ENCODE results near the gene ASB10. TPM values are rescaled to one million over a fixed set of nuclear protein-coding genes. Genes with fewer than 3 reads are reported as not detected.

ASB10 gene
- total RNA-seq, 4 donors from 2014 or later: not detected

DNA sequence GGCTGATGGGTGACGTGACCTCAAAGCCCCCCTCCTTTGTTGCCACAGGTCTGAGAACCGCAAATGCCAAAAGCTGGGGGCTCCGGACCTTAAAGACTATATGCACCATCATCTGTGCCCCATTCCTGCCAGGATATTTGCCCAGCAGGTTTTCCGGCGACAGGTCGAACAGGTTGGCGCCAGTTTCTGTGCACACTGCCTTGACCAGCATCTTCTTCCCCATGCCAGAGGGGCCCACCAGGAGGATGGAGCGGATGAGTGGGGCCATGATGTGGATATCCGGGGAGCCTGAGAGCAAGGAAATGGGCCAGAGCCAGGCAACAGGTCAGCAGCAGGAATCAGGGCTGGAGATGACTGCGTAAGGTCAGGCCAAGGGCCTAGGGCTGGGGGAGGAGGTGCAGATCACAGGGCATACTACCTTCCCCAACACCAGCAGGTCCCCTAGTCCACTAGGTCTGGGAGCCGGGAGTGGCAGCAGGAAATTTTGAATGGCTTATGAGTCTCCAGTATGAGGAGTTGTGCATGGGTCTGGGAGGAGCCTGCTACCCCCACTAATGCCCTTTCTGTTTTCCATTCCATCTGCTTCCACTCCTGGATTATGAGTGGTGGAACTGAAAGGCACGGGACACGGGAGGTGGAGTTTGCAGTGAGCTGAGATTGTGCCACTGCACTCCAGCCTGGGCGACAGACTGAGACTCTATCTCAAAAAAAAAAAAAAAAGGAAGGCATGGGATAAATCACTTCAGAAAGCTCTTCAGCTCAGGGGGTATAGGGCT, 6.3 kb upstream of the ASB10 start:
- TF ChIP-seq, protein P1, sequence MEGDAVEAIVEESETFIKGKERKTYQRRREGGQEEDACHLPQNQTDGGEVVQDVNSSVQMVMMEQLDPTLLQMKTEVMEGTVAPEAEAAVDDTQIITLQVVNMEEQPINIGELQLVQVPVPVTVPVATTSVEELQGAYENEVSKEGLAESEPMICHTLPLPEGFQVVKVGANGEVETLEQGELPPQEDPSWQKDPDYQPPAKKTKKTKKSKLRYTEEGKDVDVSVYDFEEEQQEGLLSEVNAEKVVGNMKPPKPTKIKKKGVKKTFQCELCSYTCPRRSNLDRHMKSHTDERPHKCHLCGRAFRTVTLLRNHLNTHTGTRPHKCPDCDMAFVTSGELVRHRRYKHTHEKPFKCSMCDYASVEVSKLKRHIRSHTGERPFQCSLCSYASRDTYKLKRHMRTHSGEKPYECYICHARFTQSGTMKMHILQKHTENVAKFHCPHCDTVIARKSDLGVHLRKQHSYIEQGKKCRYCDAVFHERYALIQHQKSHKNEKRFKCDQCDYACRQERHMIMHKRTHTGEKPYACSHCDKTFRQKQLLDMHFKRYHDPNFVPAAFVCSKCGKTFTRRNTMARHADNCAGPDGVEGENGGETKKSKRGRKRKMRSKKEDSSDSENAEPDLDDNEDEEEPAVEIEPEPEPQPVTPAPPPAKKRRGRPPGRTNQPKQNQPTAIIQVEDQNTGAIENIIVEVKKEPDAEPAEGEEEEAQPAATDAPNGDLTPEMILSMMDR (IDR thresholded peaks at IDR 0.05; ENCODE audit: low read depth): no peak

DNA sequence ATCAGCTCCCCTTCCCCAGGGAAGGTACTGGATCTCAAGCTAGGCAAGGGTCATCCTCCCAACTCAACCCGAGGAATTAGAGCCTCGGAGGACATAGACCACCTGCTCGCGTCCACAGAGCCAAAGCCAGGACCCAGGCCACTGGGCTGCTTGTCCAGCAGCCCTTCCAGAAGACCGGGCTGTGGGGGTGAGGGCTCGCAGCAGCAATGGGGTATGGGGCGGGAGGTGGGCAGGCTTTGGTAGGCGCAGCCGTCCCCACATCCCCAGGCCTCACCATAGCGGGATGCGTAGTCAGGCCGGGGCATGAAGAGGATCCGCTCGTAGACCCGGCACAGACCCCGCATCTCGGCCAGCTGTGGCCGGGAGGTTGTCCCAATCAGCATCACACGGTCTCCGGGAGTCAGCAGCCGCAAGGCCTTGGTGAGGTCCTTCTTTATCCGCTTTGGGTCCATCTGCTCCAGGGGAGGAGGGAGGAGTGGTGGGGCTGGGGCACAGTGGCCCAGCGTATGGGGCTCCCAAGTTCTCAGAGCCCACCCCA, 5.0 kb upstream of the ASB10 start:
- TF ChIP-seq, protein P1 (IDR thresholded peaks at IDR 0.05; ENCODE audit: low read depth): no peak

DNA sequence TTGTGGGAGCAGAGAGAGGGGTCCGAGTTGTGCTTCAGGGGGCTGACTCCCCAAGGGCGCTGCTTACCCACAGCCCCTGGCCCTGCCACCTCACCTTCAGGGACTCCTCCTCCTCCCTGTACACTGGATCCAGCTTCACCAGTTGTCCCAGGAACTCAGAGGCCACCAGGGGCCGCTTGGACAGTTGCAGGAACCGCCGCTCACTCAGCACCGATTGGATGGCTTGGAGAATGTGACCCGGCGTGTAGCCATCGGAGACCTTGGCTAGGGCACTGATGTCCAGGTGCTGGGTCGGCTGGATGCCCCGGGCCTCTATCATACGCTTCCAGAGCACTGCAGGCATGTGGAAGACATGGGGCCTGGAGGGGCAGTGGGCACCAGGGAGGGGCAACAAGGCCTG, 4.5 kb upstream of the ASB10 start:
- TF ChIP-seq, protein P1 (IDR thresholded peaks at IDR 0.05; ENCODE audit: low read depth): no peak

DNA sequence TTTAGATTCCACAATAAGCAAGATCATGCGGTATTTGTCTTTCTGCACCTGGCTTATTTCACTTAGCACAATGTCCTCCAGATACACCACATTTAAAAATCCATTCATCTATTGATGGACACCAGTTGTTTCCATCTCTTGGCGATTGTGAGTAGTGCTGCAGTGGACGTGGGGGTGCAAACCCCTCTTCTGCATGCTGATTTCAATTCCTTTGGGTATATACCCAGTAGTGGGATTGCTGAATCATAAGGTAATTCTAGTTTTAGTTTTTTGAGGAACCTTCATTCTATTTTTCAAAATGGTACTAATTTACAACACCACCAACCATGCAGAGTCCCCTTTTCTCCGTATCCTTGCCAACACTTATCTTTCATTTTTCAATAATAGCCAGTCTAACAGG, 2.0 kb upstream of the ASB10 start:
- TF ChIP-seq, protein P1 (IDR thresholded peaks at IDR 0.05; ENCODE audit: low read depth): no peak

DNA sequence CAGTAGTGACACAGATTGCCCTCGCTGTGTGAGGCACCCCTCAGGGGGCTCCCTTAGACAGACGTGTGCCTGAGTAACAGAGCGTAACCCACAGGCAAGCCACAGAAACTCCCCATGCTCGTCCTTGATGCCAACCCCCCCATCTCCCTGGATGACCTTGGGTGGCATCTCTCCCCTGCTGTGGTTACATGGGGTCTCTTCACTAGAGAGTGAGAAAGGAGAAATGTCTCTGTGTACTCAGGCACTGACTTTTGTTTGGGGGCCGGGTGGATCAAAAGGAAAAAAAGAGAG, 1.1 kb upstream of the ASB10 start:
- TF ChIP-seq, protein P1 (IDR thresholded peaks at IDR 0.05; ENCODE audit: low read depth): no peak

DNA sequence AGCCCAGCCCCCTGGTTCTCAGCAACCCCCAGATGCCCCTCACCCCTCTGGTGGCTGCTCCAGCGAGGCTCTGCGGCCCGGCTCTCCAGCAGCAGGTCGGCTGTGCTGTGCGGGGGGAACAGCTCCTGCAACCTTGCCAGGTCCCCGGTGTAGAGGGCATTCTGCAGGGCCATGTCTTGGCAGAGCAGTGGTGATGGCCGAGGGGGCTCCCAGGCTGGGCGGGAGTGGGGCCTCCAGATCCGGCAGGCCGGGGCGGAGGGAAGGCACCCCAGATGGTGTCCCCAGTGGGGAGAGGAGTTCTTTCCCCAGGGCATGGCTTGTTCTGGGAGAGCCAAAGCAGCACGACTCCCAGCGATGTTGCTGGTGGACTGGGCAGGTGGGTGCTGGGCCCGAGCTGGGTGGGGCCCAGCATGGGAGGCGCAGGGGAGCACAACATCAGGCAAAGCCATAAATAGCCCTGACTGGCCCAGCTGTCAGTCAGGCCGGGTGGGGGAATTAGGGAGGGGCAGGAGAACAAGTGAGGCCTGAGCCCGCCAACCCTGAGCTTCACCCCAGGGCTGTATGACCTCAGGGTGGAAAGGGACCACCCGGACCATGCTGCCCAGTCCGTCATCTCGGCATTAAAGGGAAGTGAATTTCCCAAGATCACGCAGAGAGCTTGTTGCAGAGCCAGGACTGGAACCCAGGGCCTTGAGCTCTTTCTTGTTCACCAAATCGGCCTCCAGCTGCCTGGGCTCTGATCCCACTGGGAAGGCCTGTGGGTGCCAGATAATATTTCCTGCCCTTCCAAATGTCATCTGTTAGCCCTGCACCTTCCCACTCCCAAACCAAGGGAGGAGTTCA, 580 bp upstream of the ASB10 start:
- TF ChIP-seq, protein P1 (IDR thresholded peaks at IDR 0.05; ENCODE audit: low read depth): no peak

Data from subcutaneous adipose tissue (tissue), 4 donors.